H1 (cell line): ENCODE results near the gene SPINK9. TPM values are rescaled to one million over a fixed set of nuclear protein-coding genes. Genes with fewer than 3 reads are reported as not detected.

Experiments
- CTCF ChIA-PET: fragments of 300-600 bp; sonication (Branson Sonifier 250); formaldehyde crosslinking; loops from one replicate; lab custom pipeline; 2021; ENCODE audit not compliant: partially characterized antibody; lab: Charles Lee
- POLR2A ChIA-PET: fragments of 300-600 bp; sonication (Branson Sonifier 250); formaldehyde crosslinking; loops from one replicate; lab custom pipeline; 2021; ENCODE audit warnings: inconsistent platforms; ENCODE audit not compliant: partially characterized antibody; lab: Charles Lee
- DNase-seq, 2 experiments: peaks; one replicate each; pipeline versions ENCODE4 v3.0.0 to v3.0.0-alpha.2; 2010 to 2022; ENCODE audit warnings: low spot score in 2 of 2, low read depth in 1 of 2, mixed read lengths in 1 of 2
- FAIRE-seq: peaks from 2 replicates; lab custom pipeline; 2011; peaks lifted over from hg19 to GRCh38; lab: Jason Lieb, UNC
- H2AFZ ChIP-seq: 2 replicates; pipeline ENCODE4 v1.8.1; 2012; ENCODE audit warnings: low read length, inconsistent platforms
- H2AK5ac ChIP-seq: 2 replicates; pipeline ENCODE4 v1.6.1; 2013; ENCODE audit warnings: low read depth, low read length
- H2BK120ac ChIP-seq: replicated peaks from 2 replicates; pipeline ENCODE3; 2013; ENCODE audit warnings: low read depth, low read length, inconsistent platforms
- H2BK12ac ChIP-seq: 2 replicates; pipeline ENCODE4 v1.6.1; 2013; ENCODE audit warnings: low read depth, low read length
- H2BK15ac ChIP-seq: 2 replicates; pipeline ENCODE4 v1.6.1; 2013; ENCODE audit warnings: low read length
- H2BK20ac ChIP-seq: 2 replicates; pipeline ENCODE4 v1.6.1; 2013; ENCODE audit warnings: low read length
- H2BK5ac ChIP-seq: 2 replicates; pipeline ENCODE4 v1.6.1; 2013; ENCODE audit warnings: low read depth, low read length
- H3K14ac ChIP-seq: 2 replicates; pipeline ENCODE4 v1.6.1; 2013; ENCODE audit warnings: inconsistent platforms; ENCODE audit not compliant: insufficient read length
- H3K18ac ChIP-seq: 2 replicates; pipeline ENCODE4 v1.6.1; 2013; ENCODE audit warnings: low read length; ENCODE audit errors: extremely low read depth
- H3K23ac ChIP-seq: 2 replicates; pipeline ENCODE4 v1.6.1; 2013; ENCODE audit warnings: inconsistent platforms; ENCODE audit not compliant: insufficient read length
- H3K23me2 ChIP-seq: 2 replicates; pipeline ENCODE4 v1.6.1; 2013; ENCODE audit warnings: low read depth, low read length
- H3K27ac ChIP-seq: 2 replicates; pipeline ENCODE4 v1.6.1; 2011; ENCODE audit warnings: low read depth, low read length, inconsistent platforms
- H3K27me3 ChIP-seq, 4 experiments: replicated peaks in 1 of 4; 1 replicate in 1 of 4; 2 replicates in 3 of 4; pipeline versions ENCODE4 v1.6.1 to v1.8.1; 2011 to 2013; ENCODE audit warnings: low read length in 3 of 4, mild to moderate bottlenecking in 3 of 4, inconsistent platforms in 2 of 4, mixed read lengths in 2 of 4, moderate library complexity in 1 of 4; ENCODE audit not compliant: control insufficient read depth in 3 of 4, insufficient read depth in 3 of 4; ENCODE audit errors: extremely low read depth in 1 of 4
- H3K36me3 ChIP-seq, 4 experiments: 2 replicates each; pipeline versions ENCODE4 v1.6.1 to v1.8.1; 2011 to 2013; ENCODE audit warnings: mild to moderate bottlenecking in 4 of 4, low read length in 3 of 4, moderate library complexity in 2 of 4, control low read depth in 1 of 4, inconsistent platforms in 1 of 4; ENCODE audit not compliant: insufficient read depth in 4 of 4, control insufficient read depth in 2 of 4
- H3K4ac ChIP-seq: replicated peaks from 2 replicates; pipeline ENCODE3; 2013; ENCODE audit warnings: low read length, low read depth, mixed read lengths, inconsistent platforms; ENCODE audit not compliant: insufficient read length
- H3K4me1 ChIP-seq, 4 experiments: replicated peaks in 1 of 4; 1 replicate in 1 of 4; 2 replicates in 3 of 4; pipeline versions ENCODE4 v1.6.1 to v1.8.1; 2011 to 2013; ENCODE audit warnings: low read length in 3 of 4, inconsistent platforms in 2 of 4, mixed read lengths in 1 of 4; ENCODE audit not compliant: insufficient read depth in 4 of 4, control insufficient read depth in 3 of 4
- H3K4me2 ChIP-seq, 2 experiments: 2 replicates each; pipeline versions ENCODE4 v1.6.1 to v1.8.1; 2011 to 2013; ENCODE audit warnings: low read depth in 2 of 2, low read length in 2 of 2, control low read depth in 1 of 2, inconsistent platforms in 1 of 2, mild to moderate bottlenecking in 1 of 2; ENCODE audit not compliant: insufficient read depth in 1 of 2
- H3K4me3 ChIP-seq, 4 experiments: fragments of 200-600, 300-600 bp in 1 of 4; sonication (generic), shearing (Covaris generic), sonication (Bioruptor Twin) in 1 of 4; 2 replicates each; pipeline versions ENCODE4 v1.5.1 to v1.8.1; 2011 to 2016; ENCODE audit warnings: low read length in 4 of 4, low read depth in 3 of 4, control low read depth in 2 of 4, inconsistent platforms in 2 of 4, mild to moderate bottlenecking in 2 of 4, mixed read lengths in 1 of 4, moderate library complexity in 1 of 4; ENCODE audit not compliant: insufficient read depth in 2 of 4; ENCODE audit errors: extremely low read depth in 1 of 4
- H3K56ac ChIP-seq: replicated peaks from 2 replicates; pipeline ENCODE3; 2013; ENCODE audit warnings: low read depth, mild to moderate bottlenecking, mixed read lengths, low read length, inconsistent platforms; ENCODE audit not compliant: insufficient read length
- H3K79me1 ChIP-seq: 2 replicates; pipeline ENCODE4 v1.6.1; 2013; ENCODE audit warnings: low read depth, low read length, control low read depth
- H3K79me2 ChIP-seq, 2 experiments: 2 replicates each; pipeline versions ENCODE4 v1.6.1 to v1.8.1; 2012 to 2013; ENCODE audit warnings: low read length in 2 of 2, mild to moderate bottlenecking in 2 of 2, inconsistent platforms in 1 of 2; ENCODE audit not compliant: insufficient read depth in 2 of 2, control insufficient read depth in 1 of 2
- H3K9ac ChIP-seq, 4 experiments: replicated peaks in 1 of 4; 1 replicate in 1 of 4; 2 replicates in 3 of 4; pipeline versions ENCODE4 v1.6.1 to v1.8.1; 2011 to 2013; ENCODE audit warnings: low read depth in 3 of 4, low read length in 3 of 4, control low read depth in 2 of 4, mild to moderate bottlenecking in 2 of 4, moderate library complexity in 2 of 4, inconsistent platforms in 1 of 4; ENCODE audit errors: extremely low read depth in 1 of 4
- H3K9me3 ChIP-seq, 2 experiments: 2 replicates each; pipeline versions ENCODE4 v1.6.1 to v1.8.1; 2012 to 2013; ENCODE audit warnings: mild to moderate bottlenecking in 2 of 2, moderate library complexity in 2 of 2, control low read depth in 1 of 2, inconsistent platforms in 1 of 2, low read depth in 1 of 2, low read length in 1 of 2, mixed read lengths in 1 of 2; ENCODE audit not compliant: insufficient read depth in 2 of 2
- H4K20me1 ChIP-seq, 2 experiments: replicated peaks in 1 of 2; 2 replicates each; pipeline versions ENCODE3 to v1.8.1; 2011 to 2013; ENCODE audit warnings: inconsistent platforms in 2 of 2, low read length in 2 of 2, mild to moderate bottlenecking in 1 of 2; ENCODE audit not compliant: insufficient read depth in 2 of 2, control insufficient read depth in 1 of 2
- H4K5ac ChIP-seq: 2 replicates; pipeline ENCODE4 v1.6.1; 2013; ENCODE audit warnings: low read length, low read depth, mixed read lengths, inconsistent platforms; ENCODE audit not compliant: insufficient read length
- H4K8ac ChIP-seq: 2 replicates; pipeline ENCODE4 v1.8.0; 2013; ENCODE audit warnings: mild to moderate bottlenecking, moderate library complexity, low read length, inconsistent platforms; ENCODE audit not compliant: insufficient read depth; ENCODE audit errors: extremely low read depth
- H4K91ac ChIP-seq: replicated peaks from 2 replicates; pipeline ENCODE3; 2013; ENCODE audit warnings: low read length, mixed read lengths, inconsistent platforms; ENCODE audit not compliant: insufficient read length
- WGBS, 2 experiments: shearing (Covaris generic) in 1 of 2; methylation state at CpG; one replicate each; pipeline versions ENCODE4 v1.1.6 to v1.1.7; 2013 to 2015; ENCODE audit warnings: low lambda C conversion rate in 2 of 2, mixed read lengths in 2 of 2, inconsistent platforms in 1 of 2, low coverage in 1 of 2, missing lambda C conversion rate in 1 of 2; ENCODE audit not compliant: insufficient replicate concordance in 2 of 2, insufficient coverage in 1 of 2, insufficient read length in 1 of 2; ENCODE audit errors: extremely low coverage in 1 of 2, missing lambda C conversion rate in 1 of 2; 5-methylcytosine and 5-hydroxymethylcytosine counted together
- polyA plus RNA-seq, 7 experiments: library from polyadenylated mRNA; depleted of rRNA in 3 of 7; stranded (reverse) in 5 of 7; unstranded in 2 of 7; fragments of >200 nt in 5 of 7; fragments of 200-250 nt in 2 of 7; gene quantifications; 1 replicate in 5 of 7; 2 replicates in 1 of 7; 4 replicates in 1 of 7; pipeline versions ENCODE4 v1.2.1 to v1.2.3, GENCODE V29; 2011 to 2013; ENCODE audit warnings: missing spikeins in 2 of 7, mixed read lengths in 2 of 7
- total RNA-seq: library from RNA; stranded (reverse); fragmentation: NEBNext Ultra II Directional; extraction: Animal tissue kit (Norgen Biotek cat#: 25700); gene quantifications from 2 replicates; pipeline ENCODE4 v1.2.1, GENCODE V29; 2021

Gene SPINK9
- total and polyA plus RNA-seq, 2 of the 8 experiments (the other 6 are each of a cell fraction or from before 2014, with no cell fraction given): not detected

DNA sequence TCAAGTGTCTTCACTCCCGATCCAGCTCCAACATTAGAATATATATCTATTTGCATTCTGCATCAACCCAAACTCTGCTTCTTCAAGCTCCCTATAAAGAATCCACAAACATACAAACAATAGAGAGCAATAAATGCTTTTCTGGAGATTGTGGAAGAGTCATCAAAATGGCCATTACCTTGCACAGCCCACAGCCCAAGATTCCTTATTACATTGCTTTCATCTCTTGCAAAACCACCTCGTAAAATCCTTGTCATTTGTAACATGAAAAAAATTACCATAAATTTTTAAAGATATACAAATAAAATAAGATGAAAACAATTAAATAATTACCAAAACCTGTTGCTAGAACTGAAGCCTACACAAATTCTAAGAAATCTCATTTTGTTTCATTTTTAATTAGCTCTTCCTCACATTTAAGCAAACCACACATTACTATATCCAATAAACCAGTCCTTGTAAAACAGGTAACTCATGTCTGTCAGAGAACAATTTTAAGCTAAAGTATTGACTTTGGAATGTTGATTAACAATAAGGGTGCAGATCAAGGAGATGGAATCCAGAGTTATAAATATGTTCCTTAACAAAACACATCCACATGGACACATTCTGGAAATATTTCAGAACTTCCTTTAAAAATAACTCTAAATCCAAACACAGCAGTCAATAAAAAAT, 7.1 kb downstream of the SPINK9 start:
- Histone ChIP-seq H4K8ac (no peak overlapping the region), H2AK5ac (no peak overlapping the region), H3K14ac (no peak overlapping the region), H2BK120ac (no peak overlapping the region), H2BK20ac (no peak overlapping the region), H3K79me1 (no peaks in the 10 kb centered on the region), H3K23me2 (no peaks in the 10 kb centered on the region), H3K18ac (no peak overlapping the region), H3K56ac (no peak overlapping the region), H3K4me3 (no peak overlapping the region), H3K23ac (no peak overlapping the region), H3K4ac (no peak overlapping the region), H3K4me2 (no peak overlapping the region), H3K4me1 (peaks cover 0 to 3% (median 0%) of the 10 kb centered on the region in 4 experiments; a peak in 1 of 7 replicates), H2AFZ (no peak overlapping the region), H3K27me3 (no peaks in the 10 kb centered on the region), H4K20me1 (no peaks in the 10 kb centered on the region), H2BK5ac (no peak overlapping the region), H2BK12ac (no peak overlapping the region), H2BK15ac (no peak overlapping the region), H4K91ac (no peak overlapping the region), H3K9me3 (no peaks in the 10 kb centered on the region), H4K5ac (no peak overlapping the region), H3K79me2 (no peaks in the 10 kb centered on the region), H3K9ac (no peak overlapping the region), H3K27ac (no peak overlapping the region), H3K36me3 (no peaks in the 10 kb centered on the region)
- FAIRE-seq (no peak), DNase-seq (no peak)
- 83% methylated on average over 2 of the region's 2 CpGs; no CpG with 5 or more reads in 1 of the 2 experiments for WGBS, 2 experiments
- ChIA-PET POLR2A (no interaction called here), CTCF (interaction anchor here (0.9 to 1.5 kb wide), 2 partner anchors 32 to 39 kb away, joined by 3 to 6 read pairs; no protein-coding TSS in a partner anchor)
